Body of pancreas (tissue), 4 donors: ENCODE results near the gene KRT72. TPM values are rescaled to one million over a fixed set of nuclear protein-coding genes. Genes with fewer than 3 reads are reported as not detected.

Experiments
- ATAC-seq: fragments of 150-250 bp; one replicate; pipeline ENCODE4 v1.9.1; 2016
- DNase-seq, 4 donors: peaks; one replicate each; pipeline ENCODE4 v3.0.0-alpha.2; 2019
- H3K27ac ChIP-seq, 4 donors: fragments of 200-600 bp; sonication (generic); 1 replicate in 3 of 4; 2 replicates in 1 of 4; pipeline versions ENCODE4 v1.5.1 to v1.6.1; 2016 to 2019; ENCODE audit warnings: mild to moderate bottlenecking in 1 of 4, mixed read lengths in 1 of 4, moderate library complexity in 1 of 4
- H3K27me3 ChIP-seq, 2 donors: fragments of 200-600 bp; sonication (generic); one replicate each; pipeline ENCODE4 v1.6.0; 2016; ENCODE audit warnings: mild to moderate bottlenecking in 1 of 2
- H3K36me3 ChIP-seq, 2 donors: fragments of 200-600 bp; sonication (generic); replicated peaks in 1 of 2; 2 replicates each; pipeline ENCODE4 v1.5.1; 2016; ENCODE audit warnings: low read depth in 2 of 2; ENCODE audit not compliant: insufficient read depth in 1 of 2
- H3K4me1 ChIP-seq: fragments of 200-600 bp; sonication (generic); one replicate; pipeline ENCODE4 v1.6.0; 2016
- H3K4me3 ChIP-seq, 2 donors: fragments of 200-600 bp; sonication (generic); 1 replicate in 1 of 2; 2 replicates in 1 of 2; pipeline ENCODE4 v1.5.1; 2016 to 2019
- H3K9me3 ChIP-seq, 3 donors: fragments of 200-600 bp; sonication (generic); 1 replicate in 2 of 3; 2 replicates in 1 of 3; pipeline ENCODE4 v1.5.1; 2016
- CTCF ChIP-seq, 7 experiments: fragments of 450-650 bp in 4 of 7; fragments of 200-600 bp in 3 of 7; sonication (generic) in 3 of 7; IDR thresholded peaks; one replicate each; pipeline ENCODE4 v1.5.1; 2016 to 2019; ENCODE audit warnings: antibody characterized with exemption in 7 of 7
- POLR2A ChIP-seq, 3 donors: fragments of 450-650 bp; IDR thresholded peaks; one replicate each; pipeline ENCODE4 v1.6.1; 2016; ENCODE audit warnings: antibody characterized with exemption in 3 of 3, mild to moderate bottlenecking in 2 of 3
- WGBS, 2 donors: methylation state at CpG; one replicate each; pipeline ENCODE4 v1.1.5; 2017; 5-methylcytosine and 5-hydroxymethylcytosine counted together
- intact Hi-C: fragments of 100-400 bp; cut with DNase I; formaldehyde crosslinking; loops from one replicate; pipeline ENCODE4 v1.15.1; 2023
- total RNA-seq, 2 donors: library from RNA; depleted of rRNA; stranded (reverse); fragments of >200 nt; gene quantifications; one replicate each; pipeline ENCODE4 v1.1.0, GENCODE V29; 2016

The KRT72 gene
- total RNA-seq: not detected

DNA sequence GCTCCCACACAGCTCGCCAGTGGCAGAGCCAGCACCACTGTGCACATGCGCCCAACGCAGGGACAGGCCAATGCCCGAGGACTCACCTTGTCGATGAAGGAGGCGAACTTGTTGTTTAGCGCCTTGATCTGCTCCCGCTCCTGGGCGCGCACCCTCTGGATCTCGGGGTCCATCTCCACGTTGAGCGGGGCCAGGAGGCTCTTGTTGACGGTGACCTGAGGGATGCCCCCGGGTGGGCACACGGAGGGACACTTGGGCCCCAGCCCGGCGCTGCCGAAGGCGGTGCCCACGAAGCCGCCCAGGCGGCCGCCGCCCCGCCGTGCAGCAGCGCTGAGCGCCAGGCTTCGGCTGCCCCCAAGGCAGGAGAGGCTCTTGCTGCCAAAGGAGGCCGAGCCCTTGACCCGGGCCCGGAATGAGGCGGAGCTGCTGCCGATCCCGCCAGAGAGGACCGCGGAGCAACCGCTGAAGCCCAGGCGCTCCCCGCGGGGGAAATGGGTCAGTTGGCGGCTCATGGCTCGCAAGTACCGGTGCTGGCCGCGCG, at the start of gene KRT72:
Gene KRT72 (minus strand): TSS at position 523 of the 541 bp plus-strand sequence. CDS start 11 bp downstream, at position 512.
- WGBS, 2 donors: 17 to 32% methylated on average over 17 to 31 of the region's 48 CpGs

DNA sequence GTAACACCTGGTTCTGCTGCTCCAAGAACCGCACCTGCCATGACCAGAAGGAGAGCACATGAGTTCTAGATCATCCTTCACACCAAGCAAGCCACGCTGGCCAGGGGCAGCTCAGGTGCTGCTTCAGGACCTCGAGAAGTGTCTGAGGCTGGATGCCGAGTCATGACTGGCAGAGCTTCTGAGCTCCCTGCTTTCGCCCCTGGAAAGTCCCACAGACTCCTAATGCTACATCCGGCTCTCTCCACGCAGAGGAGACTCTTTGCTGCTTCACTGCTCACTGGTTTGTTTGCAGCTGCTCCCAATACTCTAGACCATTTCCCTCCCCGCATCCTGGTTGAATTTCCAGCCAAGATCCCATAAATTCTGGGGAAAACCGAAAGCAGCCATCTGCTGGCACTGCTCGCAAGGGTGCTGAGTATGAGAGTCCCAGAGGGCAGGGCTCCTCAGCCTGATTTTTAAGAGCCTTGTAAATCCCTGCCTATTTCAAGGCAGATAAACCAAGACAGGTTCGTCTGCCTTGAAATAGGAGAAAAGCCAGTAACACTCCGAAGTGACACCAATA, 49.3 kb upstream of the KRT72 start:
- intact Hi-C loops: no loop called here
- 63 to 68% methylated on average over 11 to 12 of the region's 12 CpGs for WGBS, 2 donors
- no peak overlapping the region for H3K4me3 ChIP-seq

More for the DNA sequence above, at the start of gene KRT72:
- no peak for TF ChIP-seq POLR2A (IDR thresholded peaks at IDR 0.05)
- TF ChIP-seq CTCF (IDR thresholded peaks at IDR 0.05): no peak
- no peak for ATAC-seq
- Histone ChIP-seq H3K27me3 (no peaks in the 10 kb centered on the region), H3K9me3 (no peaks in the 10 kb centered on the region), H3K4me3 (no peak within 1 kb of the TSS), H3K36me3 (no peaks in the 10 kb centered on the region), H3K4me1 (no peaks in the 10 kb centered on the region), H3K27ac (no peak within 1 kb of the TSS)
- intact Hi-C loops: no loop called here
- DNase-seq: no peak

GRCh38 chr12:52649066-52649465, 47.8 kb upstream of the KRT72 start:
- H3K36me3 ChIP-seq: no peaks in the 10 kb centered on the region
- DNase-seq: no peak
- intact Hi-C loops: no loop called here
- H3K27me3 ChIP-seq: no peaks in the 10 kb centered on the region
- TF ChIP-seq CTCF (IDR thresholded peaks at IDR 0.05): no peak
- TF ChIP-seq POLR2A (IDR thresholded peaks at IDR 0.05): no peak
- no peak overlapping the region for H3K27ac ChIP-seq
- H3K9me3 ChIP-seq: no peaks in the 10 kb centered on the region
- H3K4me3 ChIP-seq: no peak overlapping the region
- ATAC-seq: no peak
- 41 to 53% methylated on average over 6 of the region's 6 CpGs for WGBS, 2 donors
- H3K4me1 ChIP-seq: no peaks in the 10 kb centered on the region

More for the DNA sequence above, 49.3 kb upstream of the KRT72 start:
- Histone ChIP-seq H3K9me3 (no peaks in the 10 kb centered on the region), H3K4me1 (peaks cover 6% of the 10 kb centered on the region), H3K27me3 (no peaks in the 10 kb centered on the region), H3K27ac (no peak overlapping the region), H3K36me3 (no peaks in the 10 kb centered on the region)
- ATAC-seq (no peak), DNase-seq (no peak)
- TF ChIP-seq CTCF (IDR thresholded peaks at IDR 0.05) (no peak), POLR2A (IDR thresholded peaks at IDR 0.05) (no peak)

DNA sequence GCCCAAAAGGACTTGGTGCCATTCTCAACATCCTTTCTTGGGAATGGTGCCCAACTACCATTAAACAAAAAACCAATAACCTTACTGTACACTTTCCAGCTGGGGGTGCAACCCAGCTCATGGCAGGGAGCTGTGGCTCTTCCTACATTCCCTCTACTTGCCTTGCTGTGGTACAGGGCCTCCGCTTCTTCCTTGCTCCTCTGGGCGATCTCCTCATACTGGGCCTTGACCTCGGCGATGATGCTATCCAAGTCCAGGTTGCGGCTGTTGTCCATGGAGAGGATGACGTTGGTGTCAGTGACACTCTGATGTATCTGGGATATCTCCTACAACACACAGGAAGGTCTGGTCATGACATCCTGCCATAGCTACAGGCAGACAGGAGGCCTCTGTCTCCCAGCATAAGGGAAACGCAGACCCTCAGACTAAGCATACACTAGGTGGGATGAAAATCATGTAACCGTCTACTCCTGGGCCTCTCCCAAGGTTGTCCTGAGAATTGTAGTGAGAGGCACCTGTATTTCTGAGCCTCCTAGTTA, 46.8 kb upstream of the KRT72 start:
- no peak overlapping the region for H3K27ac ChIP-seq
- DNase-seq: no peak
- 90 to 96% methylated on average over 7 to 8 of the region's 8 CpGs for WGBS, 2 donors
- no peaks in the 10 kb centered on the region for H3K9me3 ChIP-seq
- TF ChIP-seq CTCF (IDR thresholded peaks at IDR 0.05): no peak
- no peak for TF ChIP-seq POLR2A (IDR thresholded peaks at IDR 0.05)
- H3K4me1 ChIP-seq: no peaks in the 10 kb centered on the region
- ATAC-seq: no peak
- H3K4me3 ChIP-seq: no peak overlapping the region
- H3K36me3 ChIP-seq: no peaks in the 10 kb centered on the region
- intact Hi-C loops: no loop called here
- H3K27me3 ChIP-seq: no peaks in the 10 kb centered on the region

DNA sequence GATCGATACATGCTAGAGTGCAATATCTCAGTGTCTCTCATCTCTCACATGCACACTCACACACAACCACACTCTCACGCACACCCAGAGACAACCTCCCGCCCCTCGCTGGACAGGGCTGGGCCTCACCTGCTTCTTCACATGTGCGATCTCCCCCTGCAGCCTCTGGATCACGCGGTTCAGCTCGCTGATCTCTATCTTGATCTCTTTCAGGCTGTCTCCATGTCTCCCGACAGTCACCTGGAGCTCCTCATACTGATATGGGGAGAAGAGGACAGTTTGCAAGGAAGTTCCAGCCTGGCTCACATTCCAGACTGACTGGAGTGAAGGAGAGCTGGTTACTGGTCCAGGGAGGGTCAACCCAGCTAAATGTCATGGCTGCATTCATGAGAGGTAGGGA, 46.3 kb upstream of the KRT72 start:
- H3K27ac ChIP-seq: no peak overlapping the region
- TF ChIP-seq POLR2A (IDR thresholded peaks at IDR 0.05) (no peak), CTCF (IDR thresholded peaks at IDR 0.05) (no peak)
- intact Hi-C loops: no loop called here
- ATAC-seq (no peak), DNase-seq (no peak)
- WGBS, 2 donors: 86 to 90% methylated on average over 9 of the region's 9 CpGs
- no peaks in the 10 kb centered on the region for H3K27me3 ChIP-seq
- no peaks in the 10 kb centered on the region for H3K36me3 ChIP-seq
- H3K4me1 ChIP-seq: no peaks in the 10 kb centered on the region
- H3K9me3 ChIP-seq: no peaks in the 10 kb centered on the region
- H3K4me3 ChIP-seq: no peak overlapping the region
